Neuron (in vitro differentiated cells): Measurements from ENCODE around the gene SH3BP1.
"Not testable (repeated sequence)": the region's sequence is repeated elsewhere in the genome, so short reads cannot be mapped to it uniquely, and the experiment has no call there.

Experiments
- H2AFZ ChIP-seq: one replicate; pipeline ENCODE4 v1.6.1; 2013; ENCODE audit warnings: low read depth, mild to moderate bottlenecking, inconsistent platforms, low read length, moderate library complexity
- H3K27me3 ChIP-seq: one replicate; pipeline ENCODE4 v1.6.1; 2013; ENCODE audit warnings: low read length; ENCODE audit not compliant: insufficient read depth
- H3K36me3 ChIP-seq: one replicate; pipeline ENCODE4 v1.6.1; 2013; ENCODE audit warnings: low read length; ENCODE audit not compliant: insufficient read depth
- H3K4me1 ChIP-seq: one replicate; pipeline ENCODE4 v1.6.1; 2013; ENCODE audit warnings: low read length; ENCODE audit not compliant: insufficient read depth
- H3K4me3 ChIP-seq: 2 replicates; pipeline ENCODE4 v1.5.1; 2013; ENCODE audit warnings: mild to moderate bottlenecking, low read length, moderate library complexity
- H3K9me3 ChIP-seq: one replicate; pipeline ENCODE4 v1.6.1; 2013; ENCODE audit warnings: low read length

The SH3BP1 gene

DNA sequence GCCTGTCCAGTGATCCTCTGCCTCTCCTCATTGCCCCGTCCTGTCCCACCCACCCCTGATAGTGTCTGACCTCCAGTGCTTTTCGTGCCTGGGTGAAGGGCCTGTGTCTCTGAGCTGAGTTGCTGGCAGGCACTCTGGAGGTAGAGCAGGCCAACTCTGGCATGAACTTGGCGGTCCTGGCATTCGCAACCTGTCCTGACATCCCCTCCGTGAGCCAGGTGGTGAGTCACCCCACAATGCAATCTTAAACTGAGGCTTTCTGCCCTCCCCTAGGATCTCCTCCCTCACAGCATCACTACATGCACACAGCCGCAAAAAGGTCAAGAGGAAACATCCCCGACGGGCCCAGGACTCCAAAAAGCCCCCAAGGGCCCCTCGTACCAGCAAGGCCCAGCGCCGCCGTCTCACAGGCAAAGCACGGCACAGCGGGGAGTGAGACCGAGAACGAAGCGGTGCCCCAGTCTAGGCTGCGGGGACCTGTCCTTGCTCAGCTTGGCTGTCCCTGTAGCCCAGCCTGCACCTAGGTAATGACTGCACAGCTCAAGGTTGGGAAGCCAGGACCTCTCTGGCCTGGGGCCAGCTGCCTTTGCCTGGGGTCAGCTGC is 51.5 kb downstream of the SH3BP1 start:
- H2AFZ ChIP-seq = no peak overlapping the region
- no peaks in the 10 kb centered on the region for H3K27me3 ChIP-seq
- no peak overlapping the region for H3K4me3 ChIP-seq
- peaks cover 11% of the 10 kb centered on the region for H3K4me1 ChIP-seq
- peaks cover 24% of the 10 kb centered on the region for H3K36me3 ChIP-seq
- no peaks in the 10 kb centered on the region for H3K9me3 ChIP-seq

DNA sequence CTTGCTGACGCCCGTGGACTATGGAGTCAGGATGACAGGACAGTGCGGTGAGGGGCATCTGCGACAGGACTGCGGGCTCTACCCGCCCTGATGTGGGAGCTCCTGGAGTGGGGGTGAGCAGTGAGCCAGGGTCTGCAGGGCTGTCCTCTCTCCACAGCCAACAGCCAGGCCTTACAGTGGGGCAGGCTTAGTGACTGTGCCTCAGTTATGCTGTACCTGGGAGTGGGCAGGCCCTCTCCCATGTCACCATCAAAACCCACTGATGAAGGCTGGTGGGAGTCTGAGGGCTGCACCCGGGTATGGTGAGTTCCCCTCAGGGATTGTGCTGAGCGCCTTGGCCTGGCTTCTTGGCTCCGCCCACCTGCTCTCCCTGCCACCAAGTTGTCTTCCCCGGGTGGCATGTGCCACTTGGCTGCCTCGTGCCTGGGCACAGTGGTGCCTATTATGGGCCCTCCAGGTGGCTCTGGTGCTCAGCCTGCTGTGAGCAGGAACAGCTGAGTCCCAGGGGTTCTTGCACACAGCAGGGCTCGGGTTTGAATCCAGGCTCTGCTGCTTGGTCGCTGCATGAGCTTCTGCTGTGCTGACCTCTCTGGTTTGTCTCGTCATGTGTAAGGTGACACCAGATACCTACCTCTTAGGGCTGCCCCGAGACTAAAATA is 53.3 kb downstream of the SH3BP1 start:
- Histone ChIP-seq H3K36me3 (peaks cover 24% of the 10 kb centered on the region), H3K9me3 (no peaks in the 10 kb centered on the region), H2AFZ (no peak overlapping the region), H3K4me1 (peaks cover 19% of the 10 kb centered on the region), H3K4me3 (no peak overlapping the region), H3K27me3 (no peaks in the 10 kb centered on the region)

DNA sequence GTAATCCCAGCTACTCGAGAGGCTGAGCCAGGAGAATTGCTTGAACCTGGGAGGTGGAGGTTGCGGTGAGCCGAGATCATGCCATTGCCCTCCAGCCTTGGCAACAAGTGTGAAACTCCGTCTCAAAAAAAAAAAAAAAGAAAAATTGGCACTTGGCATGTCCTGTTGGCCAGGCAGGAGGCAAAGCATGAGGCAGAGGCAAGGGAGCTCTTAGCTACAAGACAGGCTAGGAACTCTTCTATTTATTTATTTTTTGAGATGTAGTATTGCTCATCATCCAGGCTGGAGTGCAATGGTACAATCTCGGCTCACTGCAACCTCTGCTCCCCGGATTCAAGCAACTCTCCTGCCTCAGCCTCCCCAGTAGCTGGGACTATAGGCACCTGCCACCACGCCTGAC is 54.7 kb downstream of the SH3BP1 start:
- H3K9me3 ChIP-seq, H2AFZ ChIP-seq, H3K27me3 ChIP-seq, H3K4me3 ChIP-seq: not testable (repeated sequence)
- peaks cover 19% of the 10 kb centered on the region for H3K4me1 ChIP-seq
- H3K36me3 ChIP-seq = peaks cover 17% of the 10 kb centered on the region

DNA sequence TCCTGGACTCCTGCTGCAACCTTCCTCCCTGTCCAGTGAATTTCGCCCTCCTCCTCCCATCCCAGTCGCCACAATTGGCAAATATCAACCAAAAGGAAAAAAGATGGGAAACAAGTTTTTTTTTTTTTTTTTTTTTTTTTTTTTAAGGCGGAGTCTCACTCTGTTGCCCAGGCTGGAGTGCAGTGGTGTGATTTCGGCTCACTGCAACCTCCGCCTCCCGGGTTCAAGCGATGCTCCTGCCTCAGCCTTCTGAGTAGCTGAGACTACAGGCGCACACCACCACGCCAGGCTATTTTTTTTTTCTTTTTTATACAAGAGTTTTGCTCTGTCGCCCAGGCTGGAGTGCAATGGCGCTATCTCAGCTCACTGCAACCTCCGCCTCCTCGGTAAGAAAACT is 56.8 kb downstream of the SH3BP1 start:
- peaks cover 19% of the 10 kb centered on the region for H3K4me1 ChIP-seq
- H2AFZ ChIP-seq, H3K9me3 ChIP-seq, H3K27me3 ChIP-seq: not testable (repeated sequence)
- peak overlapping the region; percentile 11 for H3K4me3 ChIP-seq
- peaks cover 15% of the 10 kb centered on the region for H3K36me3 ChIP-seq

DNA sequence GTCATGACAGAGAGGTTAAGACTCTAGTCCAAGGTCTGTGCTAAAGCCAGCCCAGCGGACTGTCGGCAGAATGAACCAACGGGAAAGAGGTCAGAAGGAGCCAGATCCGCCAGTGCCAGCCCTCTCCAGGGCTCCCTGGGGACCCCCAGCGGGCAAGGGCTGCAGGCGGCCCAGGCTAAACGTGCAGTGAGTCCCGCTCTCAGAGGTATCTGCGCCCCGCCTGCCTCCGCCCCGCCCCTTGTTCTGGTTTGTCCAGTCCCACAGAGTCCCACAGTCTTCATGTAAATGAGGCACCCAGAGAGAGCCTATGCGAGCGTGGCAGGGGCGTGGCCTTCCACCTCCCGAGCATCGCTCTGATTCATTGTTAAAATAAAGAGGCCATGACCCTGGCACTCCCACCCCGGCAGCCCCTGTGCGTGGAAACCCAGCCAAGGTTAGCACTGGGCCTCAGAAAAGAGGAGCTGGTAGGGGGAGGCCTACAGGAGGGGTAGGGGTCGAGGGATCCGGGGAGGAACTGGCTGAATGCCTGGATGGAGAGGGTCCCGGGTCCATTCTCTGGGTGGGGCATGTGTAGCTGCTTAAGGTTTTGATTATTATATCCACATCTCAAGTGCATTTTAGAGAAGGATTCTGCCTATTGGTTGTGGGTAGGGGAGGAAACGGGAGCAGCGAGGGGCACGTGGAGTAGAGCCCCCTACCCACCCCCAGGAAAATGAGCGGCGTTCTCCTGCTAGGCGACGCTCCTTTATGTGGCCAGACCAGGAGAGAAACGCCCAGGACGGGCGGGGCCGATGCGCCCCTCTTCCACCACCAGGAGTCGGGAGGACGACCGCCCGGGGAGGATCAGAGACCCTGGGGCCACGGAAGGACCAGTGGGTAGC is 57.4 kb downstream of the SH3BP1 start, which contains the start of gene TRIOBP:
Gene TRIOBP, plus strand, starts transcription at position 392 of the 881 bp plus-strand sequence. CDS start 4,318 bp downstream, outside the sequence.
- H3K4me1 ChIP-seq = peaks cover 19% of the 10 kb centered on the region
- peaks cover 12% of the 10 kb centered on the region for H3K36me3 ChIP-seq
- no peaks in the 10 kb centered on the region for H3K27me3 ChIP-seq
- H2AFZ ChIP-seq = peak within 1 kb of the TSS; percentile 42
- H3K4me3 ChIP-seq = peak within 1 kb of the TSS; percentile 40
- H3K9me3 ChIP-seq = no peaks in the 10 kb centered on the region

DNA sequence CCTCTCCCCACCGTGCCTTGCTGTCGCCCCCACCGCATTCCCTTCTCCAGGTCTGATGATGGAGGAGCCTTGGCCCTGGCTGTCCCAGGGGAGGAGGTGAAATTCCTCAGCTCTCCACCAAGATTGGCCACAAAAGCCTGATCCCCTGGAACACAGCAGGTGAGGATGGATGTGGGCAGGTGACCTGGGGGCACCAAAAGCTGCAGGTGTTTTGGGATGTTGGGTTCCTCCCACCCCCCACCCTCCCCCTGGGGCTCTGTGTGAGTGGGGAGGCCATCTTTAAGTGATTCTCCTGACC is 58.0 kb downstream of the SH3BP1 start:
- H3K4me1 ChIP-seq = peaks cover 19% of the 10 kb centered on the region
- no peaks in the 10 kb centered on the region for H3K9me3 ChIP-seq
- peaks cover 12% of the 10 kb centered on the region for H3K36me3 ChIP-seq
- peak overlapping the region; percentile 42 for H2AFZ ChIP-seq
- peak overlapping the region; percentile 40 for H3K4me3 ChIP-seq
- no peaks in the 10 kb centered on the region for H3K27me3 ChIP-seq

DNA sequence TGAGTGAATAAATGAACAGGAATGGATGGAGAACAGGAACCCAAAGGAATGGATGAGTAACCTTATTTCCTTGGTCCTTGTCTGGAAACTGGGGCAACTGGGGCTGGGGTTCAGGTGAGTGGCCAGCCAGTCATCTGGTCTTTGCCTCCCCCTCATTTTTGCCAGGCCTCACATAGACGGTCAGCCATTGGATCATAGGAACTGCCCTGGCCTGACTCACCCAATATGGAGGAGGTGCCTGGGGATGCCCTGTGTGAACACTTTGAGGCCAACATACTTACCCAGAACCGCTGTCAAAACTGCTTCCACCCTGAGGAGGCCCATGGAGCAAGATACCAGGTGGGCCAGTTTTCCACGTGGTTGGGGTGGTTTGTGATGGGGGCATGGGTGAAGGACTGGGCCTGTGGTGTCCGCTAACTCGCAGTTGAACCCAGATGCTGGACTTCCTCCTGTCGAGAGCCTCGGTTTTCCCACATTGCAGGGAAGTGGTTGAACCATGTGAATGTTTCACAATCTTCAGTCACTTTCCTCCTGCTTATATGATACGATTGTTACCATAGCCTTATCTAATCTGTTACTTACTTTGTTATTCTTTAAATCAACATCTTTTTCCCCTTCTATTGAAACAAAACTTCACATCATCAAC is 61.8 kb downstream of the SH3BP1 start:
- no peaks in the 10 kb centered on the region for H3K27me3 ChIP-seq
- no peaks in the 10 kb centered on the region for H3K9me3 ChIP-seq
- no peak overlapping the region for H3K4me3 ChIP-seq
- no peak overlapping the region for H2AFZ ChIP-seq
- peaks cover 9% of the 10 kb centered on the region for H3K4me1 ChIP-seq
- peaks cover 17% of the 10 kb centered on the region for H3K36me3 ChIP-seq

DNA sequence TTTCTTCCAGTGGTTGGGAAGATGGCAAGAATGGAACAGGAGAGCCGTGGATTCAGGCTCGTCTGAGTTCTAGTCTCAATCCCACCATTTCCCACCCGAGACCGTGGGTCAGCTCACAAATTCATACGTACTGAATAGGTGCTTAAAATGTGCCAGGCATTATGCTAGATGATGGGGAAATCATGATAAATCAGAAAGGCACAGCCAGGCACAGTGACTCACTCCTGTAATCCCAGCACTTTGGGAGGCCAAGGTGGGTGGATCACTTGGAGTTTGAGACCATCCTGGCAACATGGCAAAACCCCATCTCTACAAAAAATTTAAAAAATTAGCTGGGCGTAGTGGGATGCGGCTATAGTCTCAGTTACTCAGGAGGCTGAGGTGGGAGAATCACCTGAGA is 64.4 kb downstream of the SH3BP1 start:
- peaks cover 20% of the 10 kb centered on the region for H3K36me3 ChIP-seq
- H2AFZ ChIP-seq = no peak overlapping the region
- H3K9me3 ChIP-seq = no peaks in the 10 kb centered on the region
- H3K4me3 ChIP-seq = no peak overlapping the region
- H3K4me1 ChIP-seq = no peaks in the 10 kb centered on the region
- no peaks in the 10 kb centered on the region for H3K27me3 ChIP-seq

DNA sequence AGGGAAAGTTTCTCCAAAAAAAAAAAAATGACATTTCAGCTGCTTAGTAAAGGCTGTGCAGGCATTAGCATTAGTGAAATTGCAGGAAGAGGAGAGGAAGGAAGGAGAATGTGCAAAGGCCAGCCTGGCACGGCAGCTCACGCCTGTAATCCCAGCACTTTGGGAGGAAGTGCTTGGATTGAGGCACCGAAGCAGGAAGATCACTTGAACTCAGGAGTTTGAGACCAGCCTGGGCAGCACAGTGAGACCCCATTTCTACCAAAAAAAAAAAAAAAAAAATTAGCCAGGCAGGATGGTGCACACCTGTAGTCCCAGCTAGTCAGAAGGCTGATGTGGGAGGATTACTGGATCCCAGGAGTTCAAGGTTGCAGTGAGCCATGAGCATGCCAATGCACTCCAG is 65.2 kb downstream of the SH3BP1 start:
- no peaks in the 10 kb centered on the region for H3K4me1 ChIP-seq

DNA sequence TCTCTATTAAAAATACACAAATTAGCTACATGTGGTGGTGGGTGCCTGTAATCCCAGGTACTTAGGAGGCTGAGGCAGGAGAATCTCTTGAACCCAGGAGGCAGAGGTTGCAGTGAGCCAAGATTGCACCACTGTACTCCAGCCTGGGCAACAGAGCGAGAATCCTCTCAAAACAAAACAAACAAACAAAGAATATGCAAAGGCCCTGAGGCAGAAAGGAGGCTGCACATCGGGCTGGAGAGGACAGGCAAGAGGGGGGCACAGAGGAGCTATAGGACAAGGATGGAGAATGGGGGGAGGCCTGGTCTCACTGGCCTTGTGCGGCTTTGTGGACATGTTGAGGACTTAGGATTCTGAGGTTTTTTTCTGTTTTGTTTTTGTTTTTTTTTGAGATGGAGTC is 65.7 kb downstream of the SH3BP1 start:
- H3K4me1 ChIP-seq = no peaks in the 10 kb centered on the region
- H2AFZ ChIP-seq = no peak overlapping the region
- H3K27me3 ChIP-seq = no peaks in the 10 kb centered on the region
- peaks cover 20% of the 10 kb centered on the region for H3K36me3 ChIP-seq
- H3K4me3 ChIP-seq = no peak overlapping the region
- no peaks in the 10 kb centered on the region for H3K9me3 ChIP-seq

More for the DNA sequence above, 65.2 kb downstream of the SH3BP1 start:
- H3K9me3 ChIP-seq = no peaks in the 10 kb centered on the region
- H3K27me3 ChIP-seq = no peaks in the 10 kb centered on the region
- no peak overlapping the region for H3K4me3 ChIP-seq
- H3K36me3 ChIP-seq = peaks cover 20% of the 10 kb centered on the region
- H2AFZ ChIP-seq = no peak overlapping the region
